Panc1 (cell line): ENCODE results near the gene CCDC86. TPM values are rescaled to one million over a fixed set of nuclear protein-coding genes. Genes with fewer than 3 reads are reported as not detected.

Source experiments
- ATAC-seq: fragments of 200-7000 bp; cut with Tn5 transposase; 2 replicates; pipeline ENCODE4 v1.9.1; 2020; ENCODE audit warnings: mild to moderate bottlenecking, moderate library complexity
- BruUV-seq: library from RNA; stranded (reverse); fragments of 400-500 nt; replicated peaks from 2 replicates; lab custom pipeline; 2021; lab: Mats Ljungman, UMichigan
- CTCF ChIA-PET: fragments of 300-600 bp; sonication (Branson Sonifier 250); formaldehyde crosslinking; loops from one replicate; lab custom pipeline; 2022; ENCODE audit warnings: antibody characterized with exemption; lab: Charles Lee
- POLR2A ChIA-PET: fragments of 300-600 bp; sonication (Branson Sonifier 250); formaldehyde crosslinking; loops from one replicate; lab custom pipeline; 2022; ENCODE audit warnings: antibody characterized with exemption; lab: Charles Lee
- DNase-seq: peaks from one replicate; pipeline ENCODE4 v3.0.0-alpha.2; 2010; ENCODE audit warnings: low read depth, low spot score
- H3K27ac ChIP-seq: 2 replicates; pipeline ENCODE4 v1.5.1; 2011; ENCODE audit warnings: mild to moderate bottlenecking, low read length, inconsistent platforms
- H3K27me3 ChIP-seq: fragments of 200-500 bp; sonication (Bioruptor generic); 2 replicates; pipeline ENCODE4 v1.6.0; 2014; ENCODE audit warnings: low read length, inconsistent platforms; ENCODE audit not compliant: control insufficient read depth, insufficient read depth
- H3K36me3 ChIP-seq: fragments of 200-500 bp; sonication (Bioruptor generic); 2 replicates; pipeline ENCODE4 v1.5.1; 2014; ENCODE audit warnings: inconsistent platforms, mild to moderate bottlenecking, low read length, moderate library complexity; ENCODE audit not compliant: control insufficient read depth, insufficient read depth
- H3K4me1 ChIP-seq: 2 replicates; pipeline ENCODE4 v1.5.1; 2011; ENCODE audit warnings: inconsistent platforms, mild to moderate bottlenecking, low read length, moderate library complexity; ENCODE audit not compliant: control insufficient read depth, insufficient read depth
- H3K4me3 ChIP-seq, 2 experiments: 2 replicates each; pipeline ENCODE4 v1.5.1; 2011 to 2012; ENCODE audit warnings: low read depth in 2 of 2, low read length in 2 of 2, mild to moderate bottlenecking in 2 of 2, inconsistent platforms in 1 of 2, moderate library complexity in 1 of 2
- H3K9me3 ChIP-seq: fragments of 200-500 bp; sonication (Bioruptor generic); 2 replicates; pipeline ENCODE4 v1.5.1; 2014; ENCODE audit warnings: low read depth, mild to moderate bottlenecking, inconsistent platforms, low read length, moderate library complexity; ENCODE audit not compliant: control insufficient read depth, insufficient read depth
- POLR2AphosphoS5 ChIP-seq: IDR thresholded peaks from 2 replicates; pipeline ENCODE4 v1.6.1; 2012; ENCODE audit warnings: mild to moderate bottlenecking, low read depth, low read length, moderate library complexity
- SIN3A ChIP-seq: IDR thresholded peaks from 2 replicates; pipeline ENCODE4 v1.6.1; 2012; ENCODE audit warnings: low read depth, mild to moderate bottlenecking, low read length, moderate library complexity, borderline replicate concordance; ENCODE audit not compliant: insufficient read depth
- TCF7L2 ChIP-seq: IDR thresholded peaks from 2 replicates; pipeline ENCODE4 v1.6.1; 2011; ENCODE audit warnings: mild to moderate bottlenecking, low read depth, low read length, inconsistent platforms
- in situ Hi-C: cut with HindIII; loops from 2 replicates; pipeline ENCODE4 v1.10.0; 2016; ENCODE audit warnings: low sequenced_read_pairs, low pct_unique_long_range_greater_than_20kb
- intact Hi-C: fragments of 100-400 bp; cut with micrococcal nuclease; formaldehyde crosslinking; loops from one replicate; pipeline ENCODE4 v1.10.0; 2022; ENCODE audit not compliant: unreplicated experiment
- total RNA-seq: library from RNA; stranded (reverse); gene quantifications from one replicate; pipeline ENCODE4 v1.2.1, GENCODE V29; 2021; ENCODE audit not compliant: unreplicated experiment
- TF ChIP-seq, protein P1 (sequence below): fragments of 450-650 bp; IDR thresholded peaks from 2 replicates; pipeline ENCODE4 v1.5.1; 2017; ENCODE audit warnings: mild to moderate bottlenecking
- TF ChIP-seq, protein P2 (sequence below), 2 experiments: IDR thresholded peaks; 2 replicates each; pipeline ENCODE4 v1.6.1; 2011 to 2012; ENCODE audit warnings: low read depth in 2 of 2, control low read depth in 1 of 2, low read length in 1 of 2, mild to moderate bottlenecking in 1 of 2, moderate library complexity in 1 of 2; ENCODE audit not compliant: insufficient read depth in 1 of 2

The CCDC86 gene
- total RNA-seq, 1 experiment from 2014 or later = 70.2 TPM

DNA sequence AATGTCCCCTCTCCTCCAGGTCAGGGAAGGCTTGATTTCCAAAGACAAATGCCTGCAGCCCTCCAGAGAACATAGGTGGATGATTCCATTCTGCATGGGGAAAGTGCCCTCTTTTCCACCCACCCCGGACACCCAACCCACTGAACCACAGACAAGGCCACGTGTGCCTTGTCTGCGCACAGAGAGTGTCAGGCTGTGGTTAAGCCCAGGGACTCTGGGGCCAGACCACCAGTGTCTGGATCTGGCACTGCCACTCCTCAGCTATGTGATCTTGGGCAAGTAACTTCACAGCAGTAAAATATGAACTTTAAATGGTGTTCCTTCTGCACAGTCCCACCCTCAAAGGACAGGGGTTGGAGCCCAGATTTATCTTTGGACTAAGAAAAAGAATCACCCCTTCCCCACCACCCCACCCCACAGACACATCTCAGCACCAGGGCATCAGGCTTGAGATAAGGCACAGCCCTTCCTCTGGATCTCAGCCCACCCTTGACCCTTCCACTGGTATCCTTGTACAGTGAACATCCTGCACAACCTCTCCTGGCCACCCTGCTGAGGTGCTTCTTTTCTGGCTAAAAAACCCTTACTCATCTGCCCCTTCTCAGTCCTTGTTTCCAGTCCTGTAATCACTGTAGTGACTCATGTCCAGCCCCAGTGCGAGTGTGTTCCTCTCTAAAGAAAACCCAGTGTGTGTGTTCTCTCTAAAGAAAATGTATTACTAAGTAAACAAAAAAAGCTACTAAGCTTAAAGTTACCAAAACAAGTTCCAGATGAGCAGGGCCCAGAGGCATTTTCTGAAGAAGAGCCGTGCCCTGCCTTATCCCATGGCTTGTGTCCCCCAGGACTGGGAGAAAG is 15.7 kb downstream of the CCDC86 start:
- H3K27me3 ChIP-seq = no peaks in the 10 kb centered on the region
- no TSS peak for BruUV-seq
- TF ChIP-seq TCF7L2 = no peak
- TF ChIP-seq SIN3A = no peak
- TF ChIP-seq, protein P1, sequence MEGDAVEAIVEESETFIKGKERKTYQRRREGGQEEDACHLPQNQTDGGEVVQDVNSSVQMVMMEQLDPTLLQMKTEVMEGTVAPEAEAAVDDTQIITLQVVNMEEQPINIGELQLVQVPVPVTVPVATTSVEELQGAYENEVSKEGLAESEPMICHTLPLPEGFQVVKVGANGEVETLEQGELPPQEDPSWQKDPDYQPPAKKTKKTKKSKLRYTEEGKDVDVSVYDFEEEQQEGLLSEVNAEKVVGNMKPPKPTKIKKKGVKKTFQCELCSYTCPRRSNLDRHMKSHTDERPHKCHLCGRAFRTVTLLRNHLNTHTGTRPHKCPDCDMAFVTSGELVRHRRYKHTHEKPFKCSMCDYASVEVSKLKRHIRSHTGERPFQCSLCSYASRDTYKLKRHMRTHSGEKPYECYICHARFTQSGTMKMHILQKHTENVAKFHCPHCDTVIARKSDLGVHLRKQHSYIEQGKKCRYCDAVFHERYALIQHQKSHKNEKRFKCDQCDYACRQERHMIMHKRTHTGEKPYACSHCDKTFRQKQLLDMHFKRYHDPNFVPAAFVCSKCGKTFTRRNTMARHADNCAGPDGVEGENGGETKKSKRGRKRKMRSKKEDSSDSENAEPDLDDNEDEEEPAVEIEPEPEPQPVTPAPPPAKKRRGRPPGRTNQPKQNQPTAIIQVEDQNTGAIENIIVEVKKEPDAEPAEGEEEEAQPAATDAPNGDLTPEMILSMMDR = no peak
- TF ChIP-seq, protein P2, sequence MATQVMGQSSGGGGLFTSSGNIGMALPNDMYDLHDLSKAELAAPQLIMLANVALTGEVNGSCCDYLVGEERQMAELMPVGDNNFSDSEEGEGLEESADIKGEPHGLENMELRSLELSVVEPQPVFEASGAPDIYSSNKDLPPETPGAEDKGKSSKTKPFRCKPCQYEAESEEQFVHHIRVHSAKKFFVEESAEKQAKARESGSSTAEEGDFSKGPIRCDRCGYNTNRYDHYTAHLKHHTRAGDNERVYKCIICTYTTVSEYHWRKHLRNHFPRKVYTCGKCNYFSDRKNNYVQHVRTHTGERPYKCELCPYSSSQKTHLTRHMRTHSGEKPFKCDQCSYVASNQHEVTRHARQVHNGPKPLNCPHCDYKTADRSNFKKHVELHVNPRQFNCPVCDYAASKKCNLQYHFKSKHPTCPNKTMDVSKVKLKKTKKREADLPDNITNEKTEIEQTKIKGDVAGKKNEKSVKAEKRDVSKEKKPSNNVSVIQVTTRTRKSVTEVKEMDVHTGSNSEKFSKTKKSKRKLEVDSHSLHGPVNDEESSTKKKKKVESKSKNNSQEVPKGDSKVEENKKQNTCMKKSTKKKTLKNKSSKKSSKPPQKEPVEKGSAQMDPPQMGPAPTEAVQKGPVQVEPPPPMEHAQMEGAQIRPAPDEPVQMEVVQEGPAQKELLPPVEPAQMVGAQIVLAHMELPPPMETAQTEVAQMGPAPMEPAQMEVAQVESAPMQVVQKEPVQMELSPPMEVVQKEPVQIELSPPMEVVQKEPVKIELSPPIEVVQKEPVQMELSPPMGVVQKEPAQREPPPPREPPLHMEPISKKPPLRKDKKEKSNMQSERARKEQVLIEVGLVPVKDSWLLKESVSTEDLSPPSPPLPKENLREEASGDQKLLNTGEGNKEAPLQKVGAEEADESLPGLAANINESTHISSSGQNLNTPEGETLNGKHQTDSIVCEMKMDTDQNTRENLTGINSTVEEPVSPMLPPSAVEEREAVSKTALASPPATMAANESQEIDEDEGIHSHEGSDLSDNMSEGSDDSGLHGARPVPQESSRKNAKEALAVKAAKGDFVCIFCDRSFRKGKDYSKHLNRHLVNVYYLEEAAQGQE (IDR thresholded peaks at IDR 0.05; ENCODE audit: insufficient read depth in 1 of 2, low read depth in 2 of 2, low read length in 1 of 2) = no peak
- TF ChIP-seq POLR2AphosphoS5 = no peak
- no peak overlapping the region for H3K27ac ChIP-seq
- CTCF ChIA-PET = no interaction called here
- POLR2A ChIA-PET = no interaction called here
- H3K4me1 ChIP-seq = no peaks in the 10 kb centered on the region
- H3K4me3 ChIP-seq = no peak overlapping the region
- no peak for DNase-seq
- no peaks in the 10 kb centered on the region for H3K36me3 ChIP-seq
- in situ Hi-C loops = no loop called here
- intact Hi-C loops = no loop called here
- ATAC-seq = no peak
- H3K9me3 ChIP-seq = no peaks in the 10 kb centered on the region

DNA sequence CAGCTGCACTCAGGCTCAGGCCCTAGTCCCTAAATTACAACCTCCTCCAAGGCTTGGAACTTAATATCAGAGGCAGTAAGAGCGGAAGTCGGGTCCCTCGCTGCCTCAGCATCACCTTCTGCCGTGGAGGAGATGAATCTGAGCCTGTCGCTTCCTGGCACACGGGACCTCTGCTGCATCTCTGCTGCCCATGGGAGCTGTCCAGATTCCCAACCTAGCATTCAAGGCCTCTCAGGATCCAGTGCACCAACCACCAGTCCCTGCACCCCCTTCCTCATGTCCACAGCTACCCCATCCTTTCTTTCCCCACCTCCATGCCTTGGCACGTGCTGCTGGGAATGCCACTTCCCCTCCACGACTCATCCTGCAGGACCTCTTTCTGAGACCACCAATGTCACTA is 16.3 kb downstream of the CCDC86 start:
- no peaks in the 10 kb centered on the region for H3K9me3 ChIP-seq
- TF ChIP-seq, protein P2 (IDR thresholded peaks at IDR 0.05; ENCODE audit: insufficient read depth in 1 of 2, low read depth in 2 of 2, low read length in 1 of 2) = no peak
- TF ChIP-seq POLR2AphosphoS5 = no peak
- TF ChIP-seq TCF7L2 = no peak
- no peak for TF ChIP-seq SIN3A
- TF ChIP-seq, protein P1 = no peak
- H3K27me3 ChIP-seq = no peaks in the 10 kb centered on the region
- DNase-seq (no peak), ATAC-seq (no peak)
- no TSS peak for BruUV-seq
- H3K4me3 ChIP-seq = no peak overlapping the region
- no peaks in the 10 kb centered on the region for H3K4me1 ChIP-seq
- ChIA-PET CTCF (no interaction called here), POLR2A (no interaction called here)
- in situ Hi-C loops = no loop called here
- no peak overlapping the region for H3K27ac ChIP-seq
- intact Hi-C loops = no loop called here
- no peaks in the 10 kb centered on the region for H3K36me3 ChIP-seq
